WTC11 (cell line): ENCODE results near the gene APOOL. TPM values are rescaled to one million over a fixed set of nuclear protein-coding genes. Genes with fewer than 3 reads are reported as not detected.

Experiments
- ATAC-seq: fragments of 200-7000 bp; cut with Tn5 transposase; 2 replicates; pipeline ENCODE4 v1.10.0; 2021; ENCODE audit warnings: mild to moderate bottlenecking, moderate library complexity
- CTCF ChIA-PET: fragments of 300-600 bp; sonication (Branson Sonifier 250); formaldehyde crosslinking; loops from one replicate; lab custom pipeline; 2021; ENCODE audit warnings: antibody characterized with exemption; lab: Charles Lee
- POLR2A ChIA-PET: fragments of 350-600 bp; sonication (Branson Sonifier 250); formaldehyde crosslinking; loops from one replicate; lab custom pipeline; 2021; ENCODE audit warnings: antibody characterized with exemption; lab: Charles Lee
- DNase-seq: peaks from one replicate; pipeline ENCODE4 v3.0.0; 2021; ENCODE audit warnings: low spot score
- H3K27ac Mint-ChIP-seq: 2 replicates; pipeline ENCODE4 v1.8.0; 2021; ENCODE audit warnings: mixed read lengths
- H3K27me3 Mint-ChIP-seq: 2 replicates; pipeline ENCODE4 v1.8.0; 2021; ENCODE audit warnings: low read depth, mild to moderate bottlenecking, moderate library complexity, mixed read lengths
- H3K36me3 Mint-ChIP-seq: 2 replicates; pipeline ENCODE4 v1.8.0; 2021; ENCODE audit warnings: mixed read lengths
- H3K4me1 Mint-ChIP-seq: 2 replicates; pipeline ENCODE4 v1.8.0; 2022; ENCODE audit warnings: mixed read lengths
- H3K4me3 Mint-ChIP-seq: 2 replicates; pipeline ENCODE4 v1.8.0; 2021; ENCODE audit warnings: mild to moderate bottlenecking, moderate library complexity, mixed read lengths
- H3K9me3 Mint-ChIP-seq: 2 replicates; pipeline ENCODE4 v1.8.0; 2021; ENCODE audit warnings: mixed read lengths
- ELF4 ChIP-seq: sonication (generic); formaldehyde crosslinking; IDR thresholded peaks from 2 replicates; pipeline ENCODE4 v1.8.1; 2022; ENCODE audit warnings: low read depth, mild to moderate bottlenecking, moderate library complexity, missing genetic modification reagents
- EMX1 ChIP-seq: fragments of 250-450 bp; sonication (Bioruptor Pico); IDR thresholded peaks from 2 replicates; pipeline ENCODE4 v1.8.0; 2021; ENCODE audit warnings: mild to moderate bottlenecking
- FOXP1 ChIP-seq: sonication (generic); formaldehyde crosslinking; IDR thresholded peaks from 2 replicates; pipeline ENCODE4 v1.8.0; 2022; ENCODE audit warnings: missing genetic modification reagents, mild to moderate bottlenecking, moderate library complexity, borderline replicate concordance
- GTF2I ChIP-seq: fragments of 250-450 bp; sonication (Bioruptor Pico); conservative IDR thresholded peaks from 2 replicates; pipeline ENCODE4 v1.4.0; 2021; ENCODE audit warnings: mild to moderate bottlenecking
- IRF2 ChIP-seq: sonication (generic); formaldehyde crosslinking; IDR thresholded peaks from 2 replicates; pipeline ENCODE4 v1.8.0; 2022; ENCODE audit warnings: low read depth, missing genetic modification reagents, borderline replicate concordance
- JUN ChIP-seq: sonication (generic); formaldehyde crosslinking; IDR thresholded peaks from 2 replicates; pipeline ENCODE4 v1.8.0; 2023; ENCODE audit warnings: mild to moderate bottlenecking, missing genetic modification reagents
- MXD4 ChIP-seq: fragments of 250-450 bp; sonication (Bioruptor Pico); IDR thresholded peaks from 2 replicates; pipeline ENCODE4 v1.8.0; 2021; ENCODE audit warnings: mild to moderate bottlenecking, moderate library complexity, borderline replicate concordance
- MYBL2 ChIP-seq: sonication (generic); formaldehyde crosslinking; IDR thresholded peaks from 2 replicates; pipeline ENCODE4 v1.8.1; 2023; ENCODE audit warnings: mild to moderate bottlenecking, moderate library complexity, missing genetic modification reagents
- TP53 ChIP-seq: sonication (generic); formaldehyde crosslinking; IDR thresholded peaks from 2 replicates; pipeline ENCODE4 v1.8.1; 2023; ENCODE audit warnings: mild to moderate bottlenecking, missing genetic modification reagents
- ZNF219 ChIP-seq: sonication (generic); formaldehyde crosslinking; IDR thresholded peaks from 2 replicates; pipeline ENCODE4 v1.8.0; 2023; ENCODE audit warnings: missing genetic modification reagents, mild to moderate bottlenecking, borderline replicate concordance
- ZNF416 ChIP-seq: fragments of 250-450 bp; sonication (Bioruptor Pico); IDR thresholded peaks from 2 replicates; pipeline ENCODE4 v1.9.0; 2021; ENCODE audit warnings: mild to moderate bottlenecking, inconsistent platforms
- ZNF671 ChIP-seq: fragments of 250-450 bp; sonication (Bioruptor Pico); IDR thresholded peaks from 2 replicates; pipeline ENCODE4 v1.8.0; 2021; ENCODE audit warnings: mild to moderate bottlenecking
- total RNA-seq: library from RNA; stranded (reverse); gene quantifications from 3 replicates; pipeline ENCODE4 v1.2.3, GENCODE V29; 2021
- TF ChIP-seq, protein P1 (sequence below): sonication (generic); formaldehyde crosslinking; IDR thresholded peaks from 2 replicates; pipeline ENCODE4 v1.8.1; 2023; ENCODE audit warnings: mild to moderate bottlenecking, missing genetic modification reagents
- TF ChIP-seq, protein P2 (sequence below): sonication (generic); formaldehyde crosslinking; IDR thresholded peaks from 2 replicates; pipeline ENCODE4 v1.8.0; 2022; ENCODE audit warnings: missing genetic modification reagents
- TF ChIP-seq, protein P3 (sequence below): sonication (generic); formaldehyde crosslinking; IDR thresholded peaks from 2 replicates; pipeline ENCODE4 v1.8.1; 2023; ENCODE audit warnings: mild to moderate bottlenecking, missing genetic modification reagents, moderate library complexity
- TF ChIP-seq, protein P4 (sequence below): fragments of 250-450 bp; sonication (Bioruptor Pico); IDR thresholded peaks from 2 replicates; pipeline ENCODE4 v1.8.0; 2021; ENCODE audit warnings: mild to moderate bottlenecking
- TF ChIP-seq, protein P5 (sequence below): fragments of 250-450 bp; sonication (Bioruptor Pico); IDR thresholded peaks from 2 replicates; pipeline ENCODE4 v1.9.0; 2021; ENCODE audit warnings: moderate library complexity, mild to moderate bottlenecking, inconsistent platforms, borderline replicate concordance
- TF ChIP-seq, protein P6 (sequence below): sonication (generic); formaldehyde crosslinking; IDR thresholded peaks from 2 replicates; pipeline ENCODE4 v1.8.0; 2022; ENCODE audit warnings: mild to moderate bottlenecking, missing genetic modification reagents
- TF ChIP-seq, protein P7 (sequence below): sonication (generic); formaldehyde crosslinking; IDR thresholded peaks from 2 replicates; pipeline ENCODE4 v1.8.0; 2023; ENCODE audit warnings: missing genetic modification reagents
- TF ChIP-seq, protein P8 (sequence below): sonication (generic); formaldehyde crosslinking; IDR thresholded peaks from 2 replicates; pipeline ENCODE4 v1.8.0; 2023; ENCODE audit warnings: missing genetic modification reagents, mild to moderate bottlenecking, borderline replicate concordance

The APOOL gene
- total RNA-seq, 1 experiment from 2014 or later = 14.4 TPM

DNA sequence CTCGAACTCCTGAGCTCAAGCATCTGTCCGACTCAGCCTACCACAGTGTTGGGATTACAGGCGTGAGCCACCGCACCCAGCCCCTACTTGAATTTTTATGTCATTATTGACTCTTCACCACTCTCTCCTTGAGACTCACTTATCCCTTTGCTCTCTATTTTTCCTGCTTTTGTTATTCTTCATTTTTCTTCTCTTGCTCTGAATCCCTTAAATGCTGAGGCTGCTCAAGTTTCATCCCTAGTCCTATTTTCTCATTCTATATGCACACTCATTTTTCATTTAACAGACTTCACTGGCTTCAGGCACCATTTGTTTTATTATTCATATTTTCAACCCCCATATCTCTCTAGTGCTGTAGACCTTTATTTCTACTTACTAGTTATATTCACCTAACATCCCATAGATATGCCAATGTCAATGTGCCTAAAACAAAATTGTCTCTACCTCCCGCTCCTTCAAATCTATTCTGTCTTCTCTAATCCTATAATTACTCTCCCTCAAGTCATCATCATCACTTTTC is 85.7 kb downstream of the APOOL start (continued):
- TF ChIP-seq, protein P1, sequence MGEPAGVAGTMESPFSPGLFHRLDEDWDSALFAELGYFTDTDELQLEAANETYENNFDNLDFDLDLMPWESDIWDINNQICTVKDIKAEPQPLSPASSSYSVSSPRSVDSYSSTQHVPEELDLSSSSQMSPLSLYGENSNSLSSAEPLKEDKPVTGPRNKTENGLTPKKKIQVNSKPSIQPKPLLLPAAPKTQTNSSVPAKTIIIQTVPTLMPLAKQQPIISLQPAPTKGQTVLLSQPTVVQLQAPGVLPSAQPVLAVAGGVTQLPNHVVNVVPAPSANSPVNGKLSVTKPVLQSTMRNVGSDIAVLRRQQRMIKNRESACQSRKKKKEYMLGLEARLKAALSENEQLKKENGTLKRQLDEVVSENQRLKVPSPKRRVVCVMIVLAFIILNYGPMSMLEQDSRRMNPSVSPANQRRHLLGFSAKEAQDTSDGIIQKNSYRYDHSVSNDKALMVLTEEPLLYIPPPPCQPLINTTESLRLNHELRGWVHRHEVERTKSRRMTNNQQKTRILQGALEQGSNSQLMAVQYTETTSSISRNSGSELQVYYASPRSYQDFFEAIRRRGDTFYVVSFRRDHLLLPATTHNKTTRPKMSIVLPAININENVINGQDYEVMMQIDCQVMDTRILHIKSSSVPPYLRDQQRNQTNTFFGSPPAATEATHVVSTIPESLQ = no peak
- TF ChIP-seq ELF4 (CRISPR knock-in tag) (no peak), JUN (CRISPR knock-in tag) (no peak), GTF2I (CRISPR knock-in tag) (no peak), TP53 (CRISPR knock-in tag) (no peak)
- TF ChIP-seq, protein P2, sequence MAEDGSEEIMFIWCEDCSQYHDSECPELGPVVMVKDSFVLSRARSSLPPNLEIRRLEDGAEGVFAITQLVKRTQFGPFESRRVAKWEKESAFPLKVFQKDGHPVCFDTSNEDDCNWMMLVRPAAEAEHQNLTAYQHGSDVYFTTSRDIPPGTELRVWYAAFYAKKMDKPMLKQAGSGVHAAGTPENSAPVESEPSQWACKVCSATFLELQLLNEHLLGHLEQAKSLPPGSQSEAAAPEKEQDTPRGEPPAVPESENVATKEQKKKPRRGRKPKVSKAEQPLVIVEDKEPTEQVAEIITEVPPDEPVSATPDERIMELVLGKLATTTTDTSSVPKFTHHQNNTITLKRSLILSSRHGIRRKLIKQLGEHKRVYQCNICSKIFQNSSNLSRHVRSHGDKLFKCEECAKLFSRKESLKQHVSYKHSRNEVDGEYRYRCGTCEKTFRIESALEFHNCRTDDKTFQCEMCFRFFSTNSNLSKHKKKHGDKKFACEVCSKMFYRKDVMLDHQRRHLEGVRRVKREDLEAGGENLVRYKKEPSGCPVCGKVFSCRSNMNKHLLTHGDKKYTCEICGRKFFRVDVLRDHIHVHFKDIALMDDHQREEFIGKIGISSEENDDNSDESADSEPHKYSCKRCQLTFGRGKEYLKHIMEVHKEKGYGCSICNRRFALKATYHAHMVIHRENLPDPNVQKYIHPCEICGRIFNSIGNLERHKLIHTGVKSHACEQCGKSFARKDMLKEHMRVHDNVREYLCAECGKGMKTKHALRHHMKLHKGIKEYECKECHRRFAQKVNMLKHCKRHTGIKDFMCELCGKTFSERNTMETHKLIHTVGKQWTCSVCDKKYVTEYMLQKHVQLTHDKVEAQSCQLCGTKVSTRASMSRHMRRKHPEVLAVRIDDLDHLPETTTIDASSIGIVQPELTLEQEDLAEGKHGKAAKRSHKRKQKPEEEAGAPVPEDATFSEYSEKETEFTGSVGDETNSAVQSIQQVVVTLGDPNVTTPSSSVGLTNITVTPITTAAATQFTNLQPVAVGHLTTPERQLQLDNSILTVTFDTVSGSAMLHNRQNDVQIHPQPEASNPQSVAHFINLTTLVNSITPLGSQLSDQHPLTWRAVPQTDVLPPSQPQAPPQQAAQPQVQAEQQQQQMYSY = no peak
- TF ChIP-seq, protein P3, sequence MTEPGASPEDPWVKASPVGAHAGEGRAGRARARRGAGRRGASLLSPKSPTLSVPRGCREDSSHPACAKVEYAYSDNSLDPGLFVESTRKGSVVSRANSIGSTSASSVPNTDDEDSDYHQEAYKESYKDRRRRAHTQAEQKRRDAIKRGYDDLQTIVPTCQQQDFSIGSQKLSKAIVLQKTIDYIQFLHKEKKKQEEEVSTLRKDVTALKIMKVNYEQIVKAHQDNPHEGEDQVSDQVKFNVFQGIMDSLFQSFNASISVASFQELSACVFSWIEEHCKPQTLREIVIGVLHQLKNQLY (CRISPR knock-in tag) = no peak
- TF ChIP-seq, protein P4, sequence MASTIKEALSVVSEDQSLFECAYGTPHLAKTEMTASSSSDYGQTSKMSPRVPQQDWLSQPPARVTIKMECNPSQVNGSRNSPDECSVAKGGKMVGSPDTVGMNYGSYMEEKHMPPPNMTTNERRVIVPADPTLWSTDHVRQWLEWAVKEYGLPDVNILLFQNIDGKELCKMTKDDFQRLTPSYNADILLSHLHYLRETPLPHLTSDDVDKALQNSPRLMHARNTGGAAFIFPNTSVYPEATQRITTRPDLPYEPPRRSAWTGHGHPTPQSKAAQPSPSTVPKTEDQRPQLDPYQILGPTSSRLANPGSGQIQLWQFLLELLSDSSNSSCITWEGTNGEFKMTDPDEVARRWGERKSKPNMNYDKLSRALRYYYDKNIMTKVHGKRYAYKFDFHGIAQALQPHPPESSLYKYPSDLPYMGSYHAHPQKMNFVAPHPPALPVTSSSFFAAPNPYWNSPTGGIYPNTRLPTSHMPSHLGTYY (CRISPR knock-in tag) = no peak

DNA sequence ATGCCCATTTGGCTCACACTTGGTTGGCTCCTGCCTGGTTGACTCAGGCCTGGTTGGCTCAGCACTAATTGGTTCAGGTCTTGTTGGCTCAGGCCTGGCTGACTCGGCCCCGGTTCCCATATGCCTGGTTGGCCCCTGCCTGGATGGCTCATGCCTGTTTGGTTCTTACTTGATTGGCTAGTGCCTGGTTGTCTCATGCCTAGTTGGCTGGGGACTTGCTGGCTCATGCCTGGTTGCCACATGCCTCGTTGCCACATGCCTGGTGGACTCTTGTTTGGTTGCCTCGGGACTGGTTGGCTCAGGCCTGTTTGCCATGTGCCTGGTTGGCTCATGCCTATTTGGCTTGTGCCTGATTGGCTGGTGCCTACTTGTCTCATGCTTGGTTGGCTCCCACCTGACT is 103.7 kb downstream of the APOOL start:
- H3K27ac Mint-ChIP-seq = no peak overlapping the region
- no peak overlapping the region for H3K4me3 Mint-ChIP-seq
- no peaks in the 10 kb centered on the region for H3K36me3 Mint-ChIP-seq
- H3K9me3 Mint-ChIP-seq = peaks cover 11% of the 10 kb centered on the region
- ATAC-seq (no peak), DNase-seq (no peak)
- no peaks in the 10 kb centered on the region for H3K27me3 Mint-ChIP-seq
- TF ChIP-seq, protein P5, sequence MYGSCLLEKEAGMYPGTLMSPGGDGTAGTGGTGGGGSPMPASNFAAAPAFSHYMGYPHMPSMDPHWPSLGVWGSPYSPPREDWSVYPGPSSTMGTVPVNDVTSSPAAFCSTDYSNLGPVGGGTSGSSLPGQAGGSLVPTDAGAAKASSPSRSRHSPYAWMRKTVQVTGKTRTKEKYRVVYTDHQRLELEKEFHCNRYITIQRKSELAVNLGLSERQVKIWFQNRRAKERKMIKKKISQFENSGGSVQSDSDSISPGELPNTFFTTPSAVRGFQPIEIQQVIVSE = no peak
- CTCF ChIA-PET = no interaction called here
- H3K4me1 Mint-ChIP-seq = no peaks in the 10 kb centered on the region
- POLR2A ChIA-PET = no interaction called here

DNA sequence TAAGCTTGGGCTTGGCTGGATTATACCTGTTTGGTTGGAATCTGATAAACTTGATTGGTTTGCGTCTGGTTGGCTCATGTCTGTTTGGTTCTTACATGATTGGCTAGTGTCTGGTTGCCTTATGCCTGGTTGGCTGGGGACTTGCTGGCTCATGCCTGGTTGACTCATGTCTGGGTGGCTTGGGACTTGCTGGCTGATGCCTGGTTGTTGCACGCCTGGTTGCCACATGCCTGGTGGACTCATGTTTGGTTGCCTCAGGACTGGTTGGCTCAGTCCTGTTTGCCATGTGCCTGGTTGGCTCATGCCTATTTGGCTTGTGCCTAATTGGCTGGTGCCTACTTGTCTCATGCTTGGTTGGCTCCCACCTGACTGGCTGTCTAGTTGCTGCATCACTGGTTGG is 104.5 kb downstream of the APOOL start:
- Mint-ChIP-seq H3K4me3 (no peak overlapping the region), H3K4me1 (no peaks in the 10 kb centered on the region), H3K9me3 (peaks cover 11% of the 10 kb centered on the region), H3K27me3 (no peaks in the 10 kb centered on the region), H3K36me3 (no peaks in the 10 kb centered on the region), H3K27ac (no peak overlapping the region)
- DNase-seq = no peak
- TF ChIP-seq ZNF671 (CRISPR knock-in tag) (no peak), FOXP1 (no peak), ZNF219 (no peak), ZNF416 (CRISPR knock-in tag) (no peak), MXD4 (no peak), TP53 (CRISPR knock-in tag) (no peak), IRF2 (CRISPR knock-in tag) (no peak), MYBL2 (CRISPR knock-in tag) (no peak), EMX1 (CRISPR knock-in tag) (no peak)
- TF ChIP-seq, protein P6, sequence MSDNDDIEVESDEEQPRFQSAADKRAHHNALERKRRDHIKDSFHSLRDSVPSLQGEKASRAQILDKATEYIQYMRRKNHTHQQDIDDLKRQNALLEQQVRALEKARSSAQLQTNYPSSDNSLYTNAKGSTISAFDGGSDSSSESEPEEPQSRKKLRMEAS = no peak
- TF ChIP-seq, protein P7, sequence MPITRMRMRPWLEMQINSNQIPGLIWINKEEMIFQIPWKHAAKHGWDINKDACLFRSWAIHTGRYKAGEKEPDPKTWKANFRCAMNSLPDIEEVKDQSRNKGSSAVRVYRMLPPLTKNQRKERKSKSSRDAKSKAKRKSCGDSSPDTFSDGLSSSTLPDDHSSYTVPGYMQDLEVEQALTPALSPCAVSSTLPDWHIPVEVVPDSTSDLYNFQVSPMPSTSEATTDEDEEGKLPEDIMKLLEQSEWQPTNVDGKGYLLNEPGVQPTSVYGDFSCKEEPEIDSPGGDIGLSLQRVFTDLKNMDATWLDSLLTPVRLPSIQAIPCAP = no peak
- TF ChIP-seq, protein P8, sequence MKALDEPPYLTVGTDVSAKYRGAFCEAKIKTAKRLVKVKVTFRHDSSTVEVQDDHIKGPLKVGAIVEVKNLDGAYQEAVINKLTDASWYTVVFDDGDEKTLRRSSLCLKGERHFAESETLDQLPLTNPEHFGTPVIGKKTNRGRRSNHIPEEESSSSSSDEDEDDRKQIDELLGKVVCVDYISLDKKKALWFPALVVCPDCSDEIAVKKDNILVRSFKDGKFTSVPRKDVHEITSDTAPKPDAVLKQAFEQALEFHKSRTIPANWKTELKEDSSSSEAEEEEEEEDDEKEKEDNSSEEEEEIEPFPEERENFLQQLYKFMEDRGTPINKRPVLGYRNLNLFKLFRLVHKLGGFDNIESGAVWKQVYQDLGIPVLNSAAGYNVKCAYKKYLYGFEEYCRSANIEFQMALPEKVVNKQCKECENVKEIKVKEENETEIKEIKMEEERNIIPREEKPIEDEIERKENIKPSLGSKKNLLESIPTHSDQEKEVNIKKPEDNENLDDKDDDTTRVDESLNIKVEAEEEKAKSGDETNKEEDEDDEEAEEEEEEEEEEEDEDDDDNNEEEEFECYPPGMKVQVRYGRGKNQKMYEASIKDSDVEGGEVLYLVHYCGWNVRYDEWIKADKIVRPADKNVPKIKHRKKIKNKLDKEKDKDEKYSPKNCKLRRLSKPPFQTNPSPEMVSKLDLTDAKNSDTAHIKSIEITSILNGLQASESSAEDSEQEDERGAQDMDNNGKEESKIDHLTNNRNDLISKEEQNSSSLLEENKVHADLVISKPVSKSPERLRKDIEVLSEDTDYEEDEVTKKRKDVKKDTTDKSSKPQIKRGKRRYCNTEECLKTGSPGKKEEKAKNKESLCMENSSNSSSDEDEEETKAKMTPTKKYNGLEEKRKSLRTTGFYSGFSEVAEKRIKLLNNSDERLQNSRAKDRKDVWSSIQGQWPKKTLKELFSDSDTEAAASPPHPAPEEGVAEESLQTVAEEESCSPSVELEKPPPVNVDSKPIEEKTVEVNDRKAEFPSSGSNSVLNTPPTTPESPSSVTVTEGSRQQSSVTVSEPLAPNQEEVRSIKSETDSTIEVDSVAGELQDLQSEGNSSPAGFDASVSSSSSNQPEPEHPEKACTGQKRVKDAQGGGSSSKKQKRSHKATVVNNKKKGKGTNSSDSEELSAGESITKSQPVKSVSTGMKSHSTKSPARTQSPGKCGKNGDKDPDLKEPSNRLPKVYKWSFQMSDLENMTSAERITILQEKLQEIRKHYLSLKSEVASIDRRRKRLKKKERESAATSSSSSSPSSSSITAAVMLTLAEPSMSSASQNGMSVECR (CRISPR knock-in tag) = no peak
- CTCF ChIA-PET = no interaction called here
- POLR2A ChIA-PET = no interaction called here
- ATAC-seq = no peak
